ENCODE data around the gene PFDN1. TPM values are rescaled to one million over a fixed set of nuclear protein-coding genes. Genes with fewer than 3 reads are reported as not detected.

PFDN1 gene
- total and polyA plus RNA-seq, 3 donors from 2014 or later: 62.4 to 185 (median 156) TPM

- no peak for DNase-seq
- Histone ChIP-seq H3K27me3 (no peaks in the 10 kb centered on the region), H3K36me3 (ENCODE audit: low read depth, missing control alignments) (no peaks in the 10 kb centered on the region), H3K27ac (no peak overlapping the region), H3K4me1 (peaks cover 3% of the 10 kb centered on the region), H3K4me3 (no peak overlapping the region), H3K9me3 (no peaks in the 10 kb centered on the region)
- 79 to 82% methylated on average over 5 of the region's 5 CpGs for WGBS, 2 donors
- TF ChIP-seq CTCF (IDR thresholded peaks at IDR 0.05): no peak
- no peak for TF ChIP-seq POLR2A (IDR thresholded peaks at IDR 0.05)
- intact Hi-C loops (cut with DNase I; ENCODE audit: low total_unique reads): no loop called here
Observed at GRCh38 chr5:140329739-140330481, 27.0 kb upstream of the PFDN1 start.

DNA sequence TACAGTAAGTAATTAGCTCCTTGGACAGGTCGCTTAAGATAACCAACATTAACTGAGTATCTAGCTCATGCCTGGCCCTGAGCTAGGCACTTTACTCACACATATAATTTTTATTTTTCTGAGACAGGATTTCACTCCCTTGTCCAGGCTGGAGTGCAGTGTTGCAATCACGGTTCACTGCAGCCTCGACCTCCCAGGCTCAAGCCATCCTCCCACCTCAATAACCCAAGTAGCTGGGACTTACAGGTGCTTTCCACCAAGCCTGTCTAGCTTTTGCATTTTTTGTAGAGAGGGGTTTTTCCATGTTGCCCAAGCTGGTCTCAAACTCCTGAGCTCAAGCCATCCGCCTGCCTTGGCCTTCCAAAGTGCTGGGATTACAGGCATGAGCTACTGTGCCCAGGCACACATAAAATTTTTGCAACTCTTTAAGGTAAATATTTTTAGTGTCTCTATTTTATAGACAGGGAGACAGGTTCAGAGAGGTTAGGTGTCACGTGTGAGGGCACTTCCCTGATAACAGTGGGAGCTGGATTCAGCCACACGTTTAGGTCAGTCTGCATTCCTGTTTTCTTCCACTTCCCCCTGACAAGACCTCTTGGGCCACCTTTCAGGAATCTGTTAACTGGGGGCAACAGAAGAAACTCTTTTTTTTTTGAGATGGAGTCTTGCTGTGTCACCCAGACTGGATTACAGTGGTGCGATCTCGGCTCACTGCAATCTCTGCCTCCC, 25.3 kb upstream of the PFDN1 start:
- 80 to 90% methylated on average over 8 of the region's 8 CpGs for whole genome bisulfite sequencing, 2 donors
- Histone ChIP-seq H3K4me1 (peaks cover 20% of the 10 kb centered on the region), H3K27me3 (no peaks in the 10 kb centered on the region), H3K36me3 (ENCODE audit: low read depth, missing control alignments) (no peaks in the 10 kb centered on the region), H3K4me3 (no peak overlapping the region), H3K27ac (no peak overlapping the region), H3K9me3 (no peaks in the 10 kb centered on the region)
- no peak for DNase-seq
- intact Hi-C loops (cut with DNase I; ENCODE audit: low total_unique reads): no loop called here
- TF ChIP-seq CTCF (IDR thresholded peaks at IDR 0.05): no peak
- no peak for TF ChIP-seq POLR2A (IDR thresholded peaks at IDR 0.05)

DNA sequence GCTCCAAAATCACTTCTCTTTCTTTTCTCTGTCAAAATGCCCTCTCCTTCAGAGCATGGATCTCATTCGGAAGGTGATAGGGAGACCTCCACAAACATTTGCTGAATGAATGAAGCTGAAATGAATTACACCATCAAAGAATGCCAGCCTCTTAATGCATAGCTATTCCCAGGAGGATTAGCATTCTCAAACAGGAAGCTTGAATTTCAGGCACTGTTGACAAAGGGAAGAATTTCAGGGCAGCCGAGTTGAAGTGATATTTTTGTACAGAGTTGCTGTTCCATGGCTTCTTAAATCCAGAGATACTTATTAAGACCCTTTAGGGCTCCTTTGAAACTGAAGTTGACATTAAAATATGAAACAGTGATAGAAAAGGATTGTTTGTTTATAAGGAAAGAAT, 24.7 kb upstream of the PFDN1 start:
- TF ChIP-seq CTCF (IDR thresholded peaks at IDR 0.05): no peak
- no peak for TF ChIP-seq POLR2A (IDR thresholded peaks at IDR 0.05)
- peaks cover 25% of the 10 kb centered on the region for H3K4me1 ChIP-seq
- H3K9me3 ChIP-seq: no peaks in the 10 kb centered on the region
- H3K27ac ChIP-seq: no peak overlapping the region
- H3K36me3 ChIP-seq (ENCODE audit: low read depth, missing control alignments): no peaks in the 10 kb centered on the region
- H3K27me3 ChIP-seq: no peaks in the 10 kb centered on the region
- no peak overlapping the region for H3K4me3 ChIP-seq
- no peak for DNase-seq
- intact Hi-C loops (cut with DNase I; ENCODE audit: low total_unique reads): no loop called here
- 58 to 67% methylated on average over 2 of the region's 2 CpGs for whole genome bisulfite sequencing, 2 donors

- H3K27me3 ChIP-seq: no peaks in the 10 kb centered on the region
- H3K27ac ChIP-seq: no peak overlapping the region
- H3K36me3 ChIP-seq (ENCODE audit: low read depth, missing control alignments): no peaks in the 10 kb centered on the region
- intact Hi-C loops (cut with DNase I; ENCODE audit: low total_unique reads): no loop called here
- DNase-seq: no peak
- peaks cover 27% of the 10 kb centered on the region for H3K4me1 ChIP-seq
- no peak for TF ChIP-seq POLR2A (IDR thresholded peaks at IDR 0.05)
- no peak for TF ChIP-seq CTCF (IDR thresholded peaks at IDR 0.05)
- no peak overlapping the region for H3K4me3 ChIP-seq
- WGBS, 2 donors: 78 to 82% methylated on average over 3 of the region's 3 CpGs
- H3K9me3 ChIP-seq: no peaks in the 10 kb centered on the region
Observed at GRCh38 chr5:140325486-140325885, 22.6 kb upstream of the PFDN1 start.

Data from testis (tissue), 3 donors.